NT2/D1 (cell line): Measurements from ENCODE around the gene AGRN.

Experiments
- SUZ12 ChIP-seq: IDR thresholded peaks from 2 replicates; pipeline ENCODE4 v1.6.1; 2011; ENCODE audit not compliant: insufficient read length, insufficient read depth; ENCODE audit errors: extremely low read depth
- YY1 ChIP-seq: IDR thresholded peaks from 2 replicates; pipeline ENCODE4 v1.6.1; 2011; ENCODE audit not compliant: insufficient read length, insufficient read depth

GRCh38 chr1:1049318-1050165 lies 29.6 kb downstream of the AGRN start:
- TF ChIP-seq YY1: no peak
- no peak for TF ChIP-seq SUZ12
